OCI-LY1 (cell line): ENCODE data around the gene PGM2L1.

Source experiments
- EZH2 ChIP-seq: fragments of 200-600 bp; sonication (generic), shearing (Covaris generic); IDR thresholded peaks from 2 replicates; pipeline ENCODE4 v1.8.0; 2017; ENCODE audit warnings: borderline replicate concordance, mixed run types, mild to moderate bottlenecking, antibody characterized with exemption, low read length, moderate library complexity, mixed read lengths
- TF ChIP-seq, protein P1 (sequence below): fragments of 200-600 bp; sonication (generic), shearing (Covaris generic); IDR thresholded peaks from 2 replicates; pipeline ENCODE4 v1.5.1; 2017; ENCODE audit warnings: mild to moderate bottlenecking, antibody characterized with exemption, low read length, moderate library complexity, mixed read lengths

DNA sequence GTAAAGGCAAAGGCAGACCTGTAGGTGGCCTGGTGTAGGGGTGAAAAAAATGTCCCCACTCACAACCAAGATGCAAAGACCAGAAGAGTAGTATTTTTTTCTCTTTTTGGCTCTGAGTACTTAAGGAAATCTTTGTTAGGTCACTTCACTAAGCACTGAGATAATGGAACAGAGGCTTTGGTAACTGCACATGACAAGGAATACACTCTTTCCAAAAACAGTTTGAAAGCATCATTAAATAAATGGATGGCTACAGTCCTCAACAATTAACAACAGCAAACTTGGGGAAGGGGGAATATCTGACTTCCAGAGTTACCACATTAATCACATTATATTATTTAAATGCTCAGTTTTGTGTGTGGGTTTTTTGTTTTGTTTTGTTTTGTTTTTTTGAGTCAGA lies 26.9 kb upstream of the PGM2L1 start:
- TF ChIP-seq, protein P1, sequence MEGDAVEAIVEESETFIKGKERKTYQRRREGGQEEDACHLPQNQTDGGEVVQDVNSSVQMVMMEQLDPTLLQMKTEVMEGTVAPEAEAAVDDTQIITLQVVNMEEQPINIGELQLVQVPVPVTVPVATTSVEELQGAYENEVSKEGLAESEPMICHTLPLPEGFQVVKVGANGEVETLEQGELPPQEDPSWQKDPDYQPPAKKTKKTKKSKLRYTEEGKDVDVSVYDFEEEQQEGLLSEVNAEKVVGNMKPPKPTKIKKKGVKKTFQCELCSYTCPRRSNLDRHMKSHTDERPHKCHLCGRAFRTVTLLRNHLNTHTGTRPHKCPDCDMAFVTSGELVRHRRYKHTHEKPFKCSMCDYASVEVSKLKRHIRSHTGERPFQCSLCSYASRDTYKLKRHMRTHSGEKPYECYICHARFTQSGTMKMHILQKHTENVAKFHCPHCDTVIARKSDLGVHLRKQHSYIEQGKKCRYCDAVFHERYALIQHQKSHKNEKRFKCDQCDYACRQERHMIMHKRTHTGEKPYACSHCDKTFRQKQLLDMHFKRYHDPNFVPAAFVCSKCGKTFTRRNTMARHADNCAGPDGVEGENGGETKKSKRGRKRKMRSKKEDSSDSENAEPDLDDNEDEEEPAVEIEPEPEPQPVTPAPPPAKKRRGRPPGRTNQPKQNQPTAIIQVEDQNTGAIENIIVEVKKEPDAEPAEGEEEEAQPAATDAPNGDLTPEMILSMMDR = no peak
- TF ChIP-seq EZH2 = no peak
